HG03575 (cell line): ENCODE results near the gene GIT2.

Experiments
- ATAC-seq: cut with Tn5 transposase; IDR thresholded peaks from one replicate; pipeline ENCODE4 v1.9.1; 2021; ENCODE audit not compliant: unreplicated experiment, insufficient number of reproducible peaks, low FRiP score; ENCODE audit errors: extremely low read depth

Gene GIT2

GRCh38 chr12:110007881-110008280 lies 11.7 kb upstream of the GIT2 start:
- ATAC-seq, result no peak

GRCh38 chr12:110006115-110006514 lies 9.9 kb upstream of the GIT2 start:
- ATAC-seq, result no peak

DNA sequence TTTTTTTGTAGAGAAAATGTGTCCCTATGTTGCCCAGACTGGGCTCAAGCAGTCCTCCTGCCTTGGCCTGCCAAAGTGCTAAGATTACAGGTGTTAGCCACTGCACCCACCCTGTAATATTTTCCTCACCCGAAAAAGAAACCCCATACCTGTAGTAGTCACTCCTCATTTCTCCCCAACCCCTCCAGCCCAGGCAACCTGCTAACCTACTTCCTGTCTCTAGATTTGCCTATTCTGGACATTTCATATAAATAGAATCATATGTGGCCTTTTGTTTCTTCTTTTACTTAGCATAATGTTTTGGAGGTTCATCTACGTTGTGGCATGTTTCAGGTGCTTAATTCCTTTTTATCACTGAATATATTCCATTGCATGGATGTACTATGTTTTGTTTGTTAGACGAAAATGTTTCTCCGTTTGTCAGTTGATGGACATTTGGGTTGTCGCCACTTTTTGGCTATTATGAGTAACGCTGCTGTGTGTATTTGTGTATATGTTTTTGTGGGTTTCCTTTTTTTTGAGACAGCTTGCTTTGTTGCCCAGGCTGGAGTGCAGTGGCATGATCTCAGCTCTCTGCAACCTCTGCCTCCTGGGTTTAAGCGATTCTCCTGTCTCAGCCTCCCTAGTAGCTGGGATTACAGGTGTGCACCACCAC lies 9.3 kb upstream of the GIT2 start:
- no peak for ATAC-seq

DNA sequence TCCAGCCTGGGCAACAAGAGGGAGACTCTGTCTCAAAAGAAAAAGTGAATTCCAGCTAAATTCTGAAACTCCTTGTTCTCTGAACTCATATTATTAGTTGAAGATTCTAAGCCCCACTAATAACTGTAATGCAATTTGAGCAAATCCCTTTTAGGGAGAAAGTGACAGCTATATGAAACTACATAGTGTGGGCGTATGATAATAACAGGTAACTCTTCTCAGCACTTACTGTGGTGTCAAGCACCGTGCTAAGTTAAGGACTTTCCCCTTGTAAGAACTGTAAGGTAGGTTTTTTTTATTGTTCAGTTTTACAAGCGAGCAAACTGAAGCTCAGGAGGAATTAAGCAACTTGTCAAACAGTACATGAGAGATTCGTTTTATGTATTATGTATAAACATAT lies 8.4 kb upstream of the GIT2 start:
- ATAC-seq, result no peak

DNA sequence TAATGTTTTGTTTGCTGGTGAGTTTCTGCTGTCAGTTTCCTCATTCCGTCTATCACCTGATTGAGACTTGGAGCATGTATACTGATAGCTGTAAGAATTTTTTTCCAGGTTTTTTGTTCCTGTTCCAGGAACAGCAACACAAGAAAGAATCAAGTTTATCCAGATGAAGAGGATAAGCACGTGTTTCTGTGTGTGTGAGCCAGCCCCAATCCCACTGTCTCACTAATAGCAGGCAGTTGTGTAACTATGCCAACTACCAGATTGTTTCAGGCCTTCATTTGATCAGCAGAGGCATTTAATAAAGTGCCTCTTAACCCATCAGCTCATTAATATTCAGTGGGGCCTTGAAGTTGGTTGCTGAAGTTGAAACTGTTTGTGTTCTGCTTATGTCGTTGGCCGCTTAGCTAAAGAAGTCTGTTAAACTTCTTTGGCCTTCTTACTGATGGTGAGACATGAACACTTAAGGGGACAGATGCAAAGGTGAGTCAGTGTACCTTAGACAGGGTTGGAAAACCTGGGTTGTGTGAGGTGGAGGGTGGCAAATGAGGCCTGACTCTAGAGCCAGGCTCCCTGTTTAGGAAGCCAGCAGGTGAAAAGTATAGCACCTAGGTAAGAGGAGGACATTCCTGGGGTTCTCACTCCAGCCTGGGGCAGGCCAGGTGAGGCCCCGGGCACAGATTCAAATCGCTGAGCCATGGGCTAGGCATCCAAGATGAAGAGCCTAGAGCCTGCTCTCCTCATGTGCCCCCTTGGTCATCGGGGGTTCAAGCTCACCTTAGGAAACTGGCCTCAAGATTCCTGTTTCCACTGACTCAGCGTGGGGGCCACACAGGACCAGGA lies 6.7 kb upstream of the GIT2 start:
- no peak for ATAC-seq

DNA sequence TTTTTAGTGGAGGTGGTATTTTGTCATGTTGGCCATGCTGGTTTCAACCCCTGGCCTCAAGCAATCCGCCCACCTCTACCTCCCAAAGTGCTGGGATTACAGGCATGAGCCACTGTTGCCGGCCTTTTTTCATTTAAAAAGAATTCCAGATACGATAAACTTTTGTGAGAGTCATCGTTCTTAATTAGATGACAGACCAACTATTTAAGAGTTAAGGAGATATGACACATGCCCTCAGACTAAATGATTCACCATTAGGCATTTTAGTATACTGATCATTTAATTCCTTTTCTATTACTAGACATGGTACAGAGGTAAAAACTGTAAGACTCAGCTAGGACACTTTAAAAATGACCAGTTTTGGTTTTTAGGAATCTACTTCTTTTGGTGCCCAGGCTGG lies 5.4 kb upstream of the GIT2 start:
- no peak for ATAC-seq

- ATAC-seq, result no peak
Measured at GRCh38 chr12:109999983-110000505, 3.9 kb upstream of the GIT2 start.

GRCh38 chr12:109999649-109999971 lies 3.4 kb upstream of the GIT2 start:
- no peak for ATAC-seq

- no peak for ATAC-seq
Measured at GRCh38 chr12:109998904-109999648, 2.9 kb upstream of the GIT2 start, which contains the start of gene ANKRD13A. ANKRD13A (plus strand) TSS chr12:109999430; CDS start chr12:109999689, 259 bp downstream.

- ATAC-seq, result no peak
Measured at GRCh38 chr12:109998241-109998903, 2.2 kb upstream of the GIT2 start.

DNA sequence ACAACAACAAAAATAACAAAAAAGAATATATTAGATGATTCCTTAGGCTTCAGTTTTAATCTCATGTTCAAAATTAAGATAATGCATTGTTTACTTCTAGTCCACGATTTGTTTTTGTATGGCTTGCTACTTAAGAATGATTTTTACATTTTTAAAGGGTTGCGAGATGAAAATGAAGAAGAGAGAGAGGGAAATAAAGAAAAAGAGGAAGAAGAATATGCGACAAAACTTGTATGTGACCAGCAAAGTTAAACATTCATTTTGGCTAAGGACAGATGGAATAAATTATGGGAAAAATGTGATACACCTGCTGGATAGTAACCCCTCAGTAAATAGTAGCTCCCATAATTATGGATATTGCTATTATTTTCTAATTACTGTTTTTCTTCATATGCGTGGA lies 1.2 kb upstream of the GIT2 start:
- ATAC-seq, result no peak

DNA sequence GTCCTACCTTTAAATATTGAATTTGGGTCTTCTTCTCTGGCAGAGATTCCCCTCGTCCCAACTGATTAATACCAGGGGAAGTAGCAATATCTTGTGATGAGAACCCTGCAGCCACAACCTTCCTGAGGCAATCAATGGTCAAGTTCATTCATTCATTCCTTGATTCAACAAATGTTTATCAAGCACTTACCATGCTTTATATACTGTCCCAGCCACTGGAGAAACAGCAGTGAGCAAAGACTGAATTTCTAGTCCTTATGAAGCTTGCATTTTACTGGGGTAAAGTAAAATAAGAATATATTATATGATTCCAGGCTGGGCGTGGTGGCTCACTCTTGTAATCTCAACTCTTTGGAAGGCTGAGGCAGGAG lies 300 bp upstream of the GIT2 start:
- no peak for ATAC-seq

DNA sequence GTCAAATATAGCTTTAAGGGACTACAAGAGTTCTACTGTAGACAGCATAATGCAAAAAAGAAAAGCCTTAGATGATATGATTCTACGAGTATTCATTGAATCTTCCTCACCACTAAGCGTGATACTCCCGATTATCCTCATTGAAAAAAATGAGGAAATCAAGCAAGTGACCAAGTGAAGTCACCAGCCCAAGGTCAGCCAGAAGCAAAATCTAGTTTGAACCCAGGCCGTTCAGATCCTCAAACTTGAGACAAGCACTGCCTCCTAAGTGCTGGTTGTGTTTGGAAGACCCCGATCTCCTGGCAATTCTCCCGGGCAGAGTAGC lies 845 bp downstream of the GIT2 start:
- ATAC-seq, result no peak

DNA sequence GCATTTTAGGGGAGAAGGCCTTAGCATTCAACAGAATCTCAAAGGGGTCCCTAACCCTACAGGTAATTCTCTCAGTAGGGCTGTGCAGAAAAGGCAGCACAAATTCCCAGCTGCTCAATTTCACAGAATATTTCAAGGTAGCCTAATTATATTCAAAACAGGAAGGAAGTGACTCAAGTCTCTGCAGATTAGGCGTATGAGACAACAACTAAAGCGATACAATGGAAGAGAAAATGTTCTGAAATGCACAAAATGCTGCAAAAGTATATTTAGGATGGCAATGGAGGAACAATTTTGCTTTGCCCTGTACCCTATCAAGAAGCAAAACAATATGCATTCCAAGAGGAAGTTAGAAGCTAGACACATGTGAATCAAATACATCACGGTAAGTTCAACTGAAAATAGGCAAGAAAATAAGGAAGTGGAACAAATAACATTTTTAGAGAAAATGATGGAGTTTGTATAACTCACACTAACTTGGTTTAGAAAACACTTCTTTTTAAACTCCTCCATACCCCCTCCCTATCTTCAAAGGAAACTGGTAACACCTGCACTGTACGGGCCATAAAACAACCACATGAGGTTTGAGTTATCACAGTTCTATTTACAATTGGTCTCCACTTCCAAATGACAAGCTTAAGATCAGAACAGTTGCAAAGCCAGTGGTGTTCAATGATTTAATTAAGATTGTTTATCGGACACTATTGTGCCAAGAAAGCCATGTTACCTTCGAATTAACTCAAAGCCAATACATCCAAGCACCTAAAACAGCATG lies 1.6 kb downstream of the GIT2 start:
- no peak for ATAC-seq

GRCh38 chr12:109993091-109993490 lies 3.1 kb downstream of the GIT2 start:
- no peak for ATAC-seq

DNA sequence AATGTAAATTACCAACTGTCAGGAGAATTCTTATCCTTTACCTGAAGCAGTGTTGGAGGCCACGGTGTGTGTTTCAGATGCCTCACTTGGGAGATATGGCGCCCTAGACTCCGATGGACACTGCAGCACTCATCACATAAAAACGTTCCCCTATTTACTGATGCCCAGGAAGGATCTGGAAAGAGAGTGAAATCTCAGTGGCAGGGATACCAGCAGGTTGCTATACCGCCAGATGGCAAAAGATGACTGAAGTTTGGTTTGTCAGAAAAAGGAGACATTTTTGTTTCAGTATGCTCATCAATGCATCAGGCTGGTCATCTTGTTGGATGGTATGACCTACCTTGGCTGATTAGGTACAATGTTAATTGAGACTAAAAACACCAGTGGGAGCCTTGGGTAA lies 4.6 kb downstream of the GIT2 start:
- ATAC-seq, result no peak

DNA sequence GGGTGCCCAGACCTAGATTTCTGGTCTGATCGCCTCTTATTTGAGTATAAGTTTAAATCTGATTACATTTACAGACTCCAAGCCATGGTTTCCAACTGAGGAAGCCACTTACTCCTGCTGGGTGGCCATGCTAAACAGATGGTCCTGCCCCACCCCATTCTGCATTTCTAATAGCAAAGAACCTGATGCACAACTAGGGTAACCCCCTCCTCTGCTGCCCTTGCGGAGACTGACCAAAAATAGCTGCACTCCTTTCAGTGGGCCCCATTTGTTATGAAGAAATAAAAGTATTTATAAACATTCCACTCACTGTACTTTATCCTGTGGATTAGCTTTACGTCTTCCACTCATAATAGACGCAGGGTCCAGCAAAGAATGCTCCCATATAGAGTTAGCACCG lies 6.8 kb downstream of the GIT2 start:
- ATAC-seq, result no peak

DNA sequence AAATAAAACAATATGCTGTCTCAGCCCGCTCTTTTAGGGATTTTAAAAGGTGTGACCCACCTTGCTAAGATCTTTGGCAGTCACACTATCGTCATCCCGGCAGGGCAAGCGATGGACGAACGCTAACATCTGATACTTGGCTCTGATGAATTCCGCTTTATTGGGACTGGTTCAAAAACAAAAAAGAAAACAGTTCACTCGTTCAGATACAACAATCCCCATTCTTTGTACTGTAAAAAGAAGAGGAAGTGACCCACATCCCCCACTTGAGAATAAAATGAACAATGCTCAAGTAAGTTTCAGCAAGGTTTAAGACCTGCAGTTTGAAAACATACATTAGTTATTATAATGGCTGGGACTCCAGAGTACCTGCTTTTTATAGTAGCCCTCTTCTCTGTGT lies 7.3 kb downstream of the GIT2 start:
- no peak for ATAC-seq

DNA sequence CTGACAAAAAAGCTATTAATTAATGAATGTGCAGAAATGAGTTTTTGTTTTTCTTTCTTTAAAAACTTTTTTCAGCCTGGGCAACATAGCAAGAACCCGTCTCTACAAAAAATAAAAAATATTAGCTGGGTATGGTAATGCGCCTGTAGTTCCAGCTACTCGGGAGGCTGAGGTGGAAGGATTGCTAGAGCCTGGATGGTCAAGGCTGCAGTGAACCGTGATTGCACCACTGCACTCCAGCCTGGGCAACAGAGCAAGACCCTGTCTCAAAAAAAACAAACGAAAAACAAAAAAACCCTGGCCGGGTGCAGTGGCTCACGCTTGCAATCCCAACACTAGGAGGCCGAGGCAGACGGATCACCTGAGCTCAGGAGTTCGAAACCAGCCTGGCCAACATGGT lies 7.9 kb downstream of the GIT2 start:
- no peak for ATAC-seq
